HepG2 (cell line): ENCODE measurements around the gene NRSN2. TPM values are rescaled to one million over a fixed set of nuclear protein-coding genes. Genes with fewer than 3 reads are reported as not detected.

Experiments used
- AGO2 ChIP-seq: fragments of 200-400 bp; formaldehyde crosslinking; optimal IDR thresholded peaks from 2 replicates; pipeline ENCODE3; 2017; ENCODE audit warnings: mild to moderate bottlenecking, low read depth, low read length, moderate library complexity
- CCDC6 ChIP-seq: sonication (generic); formaldehyde crosslinking; IDR thresholded peaks from 2 replicates; pipeline ENCODE4 v1.8.1; 2022; ENCODE audit warnings: mild to moderate bottlenecking, missing genetic modification reagents, moderate library complexity
- GABPA ChIP-seq, 2 experiments: IDR thresholded peaks; 2 replicates each; pipeline ENCODE4 v1.6.1; 2011 to 2016; ENCODE audit warnings: low read depth in 2 of 2, low read length in 1 of 2, missing biosample characterization in 1 of 2, missing genetic modification characterization in 1 of 2
- HNRNPLL ChIP-seq: fragments of 200-400 bp; formaldehyde crosslinking; IDR thresholded peaks from 2 replicates; pipeline ENCODE4 v1.6.1; 2017; ENCODE audit warnings: mild to moderate bottlenecking, low read depth, low read length; ENCODE audit not compliant: poor library complexity, severe bottlenecking
- KLF16 ChIP-seq, 2 experiments: sonication (generic) in 1 of 2; formaldehyde crosslinking in 1 of 2; IDR thresholded peaks; 2 replicates each; pipeline versions ENCODE4 v1.6.1 to v1.8.0; 2016 to 2023; ENCODE audit warnings: missing genetic modification reagents in 2 of 2, missing compliant biosample characterization in 1 of 2
- KLF6 ChIP-seq: IDR thresholded peaks from 2 replicates; pipeline ENCODE4 v1.8.0; 2016; ENCODE audit warnings: missing biosample characterization, missing genetic modification reagents
- MXI1 ChIP-seq: IDR thresholded peaks from 3 replicates; pipeline ENCODE4 v1.6.1; 2012; ENCODE audit warnings: low read depth, low read length, inconsistent platforms, borderline replicate concordance
- POLR2G ChIP-seq: fragments of 200-400 bp; formaldehyde crosslinking; IDR thresholded peaks from 2 replicates; pipeline ENCODE4 v1.6.1; 2018; ENCODE audit warnings: mild to moderate bottlenecking, low read depth, low read length, moderate library complexity
- RBM22 ChIP-seq: fragments of 200-400 bp; formaldehyde crosslinking; optimal IDR thresholded peaks from 2 replicates; pipeline ENCODE3; 2017; ENCODE audit warnings: mild to moderate bottlenecking, low read length, moderate library complexity
- SALL2 ChIP-seq: sonication (generic); formaldehyde crosslinking; IDR thresholded peaks from 2 replicates; pipeline ENCODE4 v1.8.1; 2023; ENCODE audit warnings: mild to moderate bottlenecking, missing genetic modification reagents, inconsistent platforms
- ZFP36L2 ChIP-seq: sonication (generic); formaldehyde crosslinking; IDR thresholded peaks from 2 replicates; pipeline ENCODE4 v1.4.0; 2020; ENCODE audit warnings: missing genetic modification reagents
- ZNF101 ChIP-seq: sonication (generic); formaldehyde crosslinking; IDR thresholded peaks from 2 replicates; pipeline ENCODE4 v1.4.0; 2020; ENCODE audit warnings: mild to moderate bottlenecking, low read depth, missing genetic modification reagents, borderline replicate concordance
- ZNF263 ChIP-seq: sonication (generic); formaldehyde crosslinking; IDR thresholded peaks from 2 replicates; pipeline ENCODE4 v1.4.0; 2020; ENCODE audit warnings: missing genetic modification reagents
- ZNF746 ChIP-seq: sonication (generic); formaldehyde crosslinking; IDR thresholded peaks from 2 replicates; pipeline ENCODE4 v1.8.0; 2022; ENCODE audit warnings: mild to moderate bottlenecking, missing genetic modification reagents
- ZNF841 ChIP-seq: sonication (generic); formaldehyde crosslinking; IDR thresholded peaks from 2 replicates; pipeline ENCODE4 v1.8.1; 2023; ENCODE audit warnings: missing genetic modification reagents, borderline replicate concordance
- polyA plus RNA-seq, 8 experiments: library from polyadenylated mRNA; depleted of rRNA in 3 of 8; stranded (reverse) in 7 of 8; unstranded in 1 of 8; fragments of >200 nt; fragmentation: Illumina TruSeq in 4 of 8; extraction: Trizol in 4 of 8; gene quantifications; 2 replicates each; pipeline versions ENCODE4 v1.2.1 to v1.2.3, GENCODE V29; 2011 to 2016; ENCODE audit warnings: low read depth in 4 of 8, missing spikeins in 1 of 8, mixed read lengths in 1 of 8; ENCODE audit not compliant: insufficient read depth in 1 of 8
- total RNA-seq, 5 experiments: library from RNA; depleted of rRNA; stranded (reverse); fragments of >200 nt; fragmentation: Illumina TruSeq; extraction: Trizol; gene quantifications; 2 replicates each; pipeline ENCODE4 v1.2.3, GENCODE V29; 2016; ENCODE audit warnings: low read depth in 1 of 5
- TF ChIP-seq, protein P1 (sequence below): sonication (generic); formaldehyde crosslinking; IDR thresholded peaks from 2 replicates; pipeline ENCODE4 v1.4.0; 2020; ENCODE audit warnings: mild to moderate bottlenecking, missing genetic modification reagents
- TF ChIP-seq, protein P2 (sequence below): sonication (generic); formaldehyde crosslinking; IDR thresholded peaks from 2 replicates; pipeline ENCODE4 v1.5.0; 2020; ENCODE audit warnings: missing genetic modification reagents
- TF ChIP-seq, protein P3 (sequence below): sonication (generic); formaldehyde crosslinking; IDR thresholded peaks from 2 replicates; pipeline ENCODE4 v1.5.1; 2020; ENCODE audit warnings: missing genetic modification reagents, mild to moderate bottlenecking, borderline replicate concordance
- TF ChIP-seq, protein P4 (sequence below): IDR thresholded peaks from 2 replicates; pipeline ENCODE4 v1.6.1; 2012; ENCODE audit warnings: inconsistent platforms
- TF ChIP-seq, protein P5 (sequence below): sonication (generic); formaldehyde crosslinking; IDR thresholded peaks from 2 replicates; pipeline ENCODE4 v1.5.1; 2020; ENCODE audit warnings: mild to moderate bottlenecking, missing genetic modification reagents

Gene NRSN2
- total and polyA plus RNA-seq, 2 of the 13 experiments (the other 11 are each of a cell fraction or from before 2014, with no cell fraction given) = 32.3 to 49.4 TPM

DNA sequence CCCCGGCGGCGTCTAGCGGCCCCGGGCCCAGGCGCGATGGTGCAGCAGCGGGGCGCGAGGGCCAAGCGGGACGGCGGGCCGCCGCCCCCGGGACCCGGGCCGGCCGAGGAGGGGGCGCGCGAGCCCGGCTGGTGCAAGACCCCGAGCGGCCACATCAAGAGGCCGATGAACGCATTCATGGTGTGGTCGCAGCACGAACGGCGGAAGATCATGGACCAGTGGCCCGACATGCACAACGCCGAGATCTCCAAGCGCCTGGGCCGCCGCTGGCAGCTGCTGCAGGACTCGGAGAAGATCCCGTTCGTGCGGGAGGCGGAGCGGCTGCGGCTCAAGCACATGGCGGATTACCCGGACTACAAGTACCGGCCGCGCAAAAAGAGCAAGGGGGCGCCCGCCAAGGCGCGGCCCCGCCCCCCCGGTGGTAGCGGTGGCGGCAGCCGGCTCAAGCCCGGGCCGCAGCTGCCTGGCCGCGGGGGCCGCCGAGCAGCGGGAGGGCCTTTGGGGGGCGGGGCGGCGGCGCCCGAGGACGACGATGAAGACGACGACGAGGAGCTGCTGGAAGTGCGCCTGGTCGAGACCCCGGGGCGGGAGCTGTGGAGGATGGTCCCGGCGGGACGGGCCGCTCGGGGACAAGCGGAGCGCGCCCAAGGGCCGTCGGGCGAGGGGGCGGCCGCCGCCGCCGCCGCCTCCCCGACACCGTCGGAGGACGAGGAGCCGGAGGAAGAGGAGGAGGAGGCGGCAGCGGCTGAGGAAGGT, 20.8 kb upstream of the NRSN2 start (continued):
- TF ChIP-seq, protein P1, sequence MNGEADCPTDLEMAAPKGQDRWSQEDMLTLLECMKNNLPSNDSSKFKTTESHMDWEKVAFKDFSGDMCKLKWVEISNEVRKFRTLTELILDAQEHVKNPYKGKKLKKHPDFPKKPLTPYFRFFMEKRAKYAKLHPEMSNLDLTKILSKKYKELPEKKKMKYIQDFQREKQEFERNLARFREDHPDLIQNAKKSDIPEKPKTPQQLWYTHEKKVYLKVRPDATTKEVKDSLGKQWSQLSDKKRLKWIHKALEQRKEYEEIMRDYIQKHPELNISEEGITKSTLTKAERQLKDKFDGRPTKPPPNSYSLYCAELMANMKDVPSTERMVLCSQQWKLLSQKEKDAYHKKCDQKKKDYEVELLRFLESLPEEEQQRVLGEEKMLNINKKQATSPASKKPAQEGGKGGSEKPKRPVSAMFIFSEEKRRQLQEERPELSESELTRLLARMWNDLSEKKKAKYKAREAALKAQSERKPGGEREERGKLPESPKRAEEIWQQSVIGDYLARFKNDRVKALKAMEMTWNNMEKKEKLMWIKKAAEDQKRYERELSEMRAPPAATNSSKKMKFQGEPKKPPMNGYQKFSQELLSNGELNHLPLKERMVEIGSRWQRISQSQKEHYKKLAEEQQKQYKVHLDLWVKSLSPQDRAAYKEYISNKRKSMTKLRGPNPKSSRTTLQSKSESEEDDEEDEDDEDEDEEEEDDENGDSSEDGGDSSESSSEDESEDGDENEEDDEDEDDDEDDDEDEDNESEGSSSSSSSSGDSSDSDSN = peak; percentile 60; the same call in 1 of the 2 replicates
- TF ChIP-seq CCDC6 (CRISPR knock-in tag) (0 out of 2 replicates have a peak, but pooled peaks have one; percentile 59), AGO2 (peak; percentile 86), KLF6 (CRISPR knock-in tag) (0 out of 2 replicates have a peak, but pooled peaks have one; percentile 6), GABPA (IDR thresholded peaks at IDR 0.05; ENCODE audit: low read depth, low read length) (no peak), GABPA (CRISPR knock-in tag; IDR thresholded peaks at IDR 0.05; ENCODE audit: low read depth) (no peak), ZNF841 (CRISPR knock-in tag) (peak; percentile 76; the same call in 1 of the 2 replicates), HNRNPLL (peak; percentile 98), MXI1 (peak; percentile 40; the same call in 2 of the 3 replicates), POLR2G (peak; percentile 3; the same call in 1 of the 2 replicates), ZNF263 (0 out of 2 replicates have a peak, but pooled peaks have one; percentile 13), RBM22 (peak; percentile 63), KLF16 (CRISPR knock-in tag; IDR thresholded peaks at IDR 0.05) (0 out of 4 replicates have a peak, but pooled peaks of 1 of the 2 experiments have one; percentile 43), ZNF746 (0 out of 2 replicates have a peak, but pooled peaks have one; percentile 41), ZFP36L2 (no peak), ZNF101 (CRISPR knock-in tag) (no peak), SALL2 (peak; percentile 28; the same call in 1 of the 2 replicates)
- TF ChIP-seq, protein P2, sequence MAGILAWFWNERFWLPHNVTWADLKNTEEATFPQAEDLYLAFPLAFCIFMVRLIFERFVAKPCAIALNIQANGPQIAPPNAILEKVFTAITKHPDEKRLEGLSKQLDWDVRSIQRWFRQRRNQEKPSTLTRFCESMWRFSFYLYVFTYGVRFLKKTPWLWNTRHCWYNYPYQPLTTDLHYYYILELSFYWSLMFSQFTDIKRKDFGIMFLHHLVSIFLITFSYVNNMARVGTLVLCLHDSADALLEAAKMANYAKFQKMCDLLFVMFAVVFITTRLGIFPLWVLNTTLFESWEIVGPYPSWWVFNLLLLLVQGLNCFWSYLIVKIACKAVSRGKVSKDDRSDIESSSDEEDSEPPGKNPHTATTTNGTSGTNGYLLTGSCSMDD (CRISPR knock-in tag) = no peak
- TF ChIP-seq, protein P3, sequence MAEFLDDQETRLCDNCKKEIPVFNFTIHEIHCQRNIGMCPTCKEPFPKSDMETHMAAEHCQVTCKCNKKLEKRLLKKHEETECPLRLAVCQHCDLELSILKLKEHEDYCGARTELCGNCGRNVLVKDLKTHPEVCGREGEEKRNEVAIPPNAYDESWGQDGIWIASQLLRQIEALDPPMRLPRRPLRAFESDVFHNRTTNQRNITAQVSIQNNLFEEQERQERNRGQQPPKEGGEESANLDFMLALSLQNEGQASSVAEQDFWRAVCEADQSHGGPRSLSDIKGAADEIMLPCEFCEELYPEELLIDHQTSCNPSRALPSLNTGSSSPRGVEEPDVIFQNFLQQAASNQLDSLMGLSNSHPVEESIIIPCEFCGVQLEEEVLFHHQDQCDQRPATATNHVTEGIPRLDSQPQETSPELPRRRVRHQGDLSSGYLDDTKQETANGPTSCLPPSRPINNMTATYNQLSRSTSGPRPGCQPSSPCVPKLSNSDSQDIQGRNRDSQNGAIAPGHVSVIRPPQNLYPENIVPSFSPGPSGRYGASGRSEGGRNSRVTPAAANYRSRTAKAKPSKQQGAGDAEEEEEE (CRISPR knock-in tag) = no peak
- TF ChIP-seq, protein P4, sequence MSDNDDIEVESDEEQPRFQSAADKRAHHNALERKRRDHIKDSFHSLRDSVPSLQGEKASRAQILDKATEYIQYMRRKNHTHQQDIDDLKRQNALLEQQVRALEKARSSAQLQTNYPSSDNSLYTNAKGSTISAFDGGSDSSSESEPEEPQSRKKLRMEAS = peak; percentile 41; the same call in 1 of the 2 replicates
- TF ChIP-seq, protein P5, sequence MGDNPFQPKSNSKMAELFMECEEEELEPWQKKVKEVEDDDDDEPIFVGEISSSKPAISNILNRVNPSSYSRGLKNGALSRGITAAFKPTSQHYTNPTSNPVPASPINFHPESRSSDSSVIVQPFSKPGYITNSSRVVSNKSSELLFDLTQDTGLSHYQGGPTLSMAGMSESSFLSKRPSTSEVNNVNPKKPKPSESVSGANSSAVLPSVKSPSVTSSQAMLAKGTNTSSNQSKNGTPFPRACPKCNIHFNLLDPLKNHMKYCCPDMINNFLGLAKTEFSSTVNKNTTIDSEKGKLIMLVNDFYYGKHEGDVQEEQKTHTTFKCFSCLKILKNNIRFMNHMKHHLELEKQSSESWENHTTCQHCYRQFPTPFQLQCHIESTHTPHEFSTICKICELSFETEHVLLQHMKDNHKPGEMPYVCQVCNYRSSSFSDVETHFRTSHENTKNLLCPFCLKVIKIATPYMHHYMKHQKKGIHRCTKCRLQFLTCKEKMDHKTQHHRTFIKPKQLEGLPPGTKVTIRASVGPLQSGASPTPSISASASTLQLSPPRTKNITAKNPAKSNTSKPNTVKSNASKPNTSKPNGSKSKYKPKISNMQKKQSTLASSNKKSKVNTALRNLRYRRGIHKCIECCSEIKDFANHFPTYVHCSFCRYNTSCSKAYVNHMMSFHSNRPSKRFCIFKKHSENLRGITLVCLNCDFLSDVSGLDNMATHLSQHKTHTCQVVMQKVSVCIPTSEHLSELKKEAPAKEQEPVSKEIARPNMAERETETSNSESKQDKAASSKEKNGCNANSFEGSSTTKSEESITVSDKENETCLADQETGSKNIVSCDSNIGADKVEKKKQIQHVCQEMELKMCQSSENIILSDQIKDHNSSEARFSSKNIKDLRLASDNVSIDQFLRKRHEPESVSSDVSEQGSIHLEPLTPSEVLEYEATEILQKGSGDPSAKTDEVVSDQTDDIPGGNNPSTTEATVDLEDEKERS (CRISPR knock-in tag) = no peak
